Progenitor cell of endocrine pancreas (in vitro differentiated cells): ENCODE results near the gene KLF7. TPM values are rescaled to one million over a fixed set of nuclear protein-coding genes. Genes with fewer than 3 reads are reported as not detected.

Experiments
- DNase-seq: peaks from one replicate; pipeline ENCODE4 v3.0.0; 2021; ENCODE audit warnings: low spot score; ENCODE audit not compliant: unreplicated experiment
- H3K27ac Mint-ChIP-seq: 2 replicates; pipeline ENCODE4 v1.8.0; 2021; ENCODE audit warnings: mild to moderate bottlenecking, moderate library complexity, mixed read lengths
- H3K27me3 Mint-ChIP-seq: 2 replicates; pipeline ENCODE4 v1.8.0; 2021; ENCODE audit warnings: mixed read lengths
- H3K36me3 Mint-ChIP-seq: 2 replicates; pipeline ENCODE4 v1.8.0; 2022; ENCODE audit warnings: mixed read lengths; ENCODE audit not compliant: insufficient read depth
- H3K4me1 Mint-ChIP-seq: 2 replicates; pipeline ENCODE4 v1.8.0; 2021; ENCODE audit warnings: low read depth, mixed read lengths
- H3K4me3 Mint-ChIP-seq: 2 replicates; pipeline ENCODE4 v1.8.0; 2021; ENCODE audit warnings: low read depth, mild to moderate bottlenecking, moderate library complexity, mixed read lengths
- H3K9me3 Mint-ChIP-seq: 2 replicates; pipeline ENCODE4 v1.8.0; 2021; ENCODE audit warnings: low read depth, mixed read lengths
- total RNA-seq: library from RNA; stranded (reverse); gene quantifications from 2 replicates; pipeline ENCODE4 v1.2.1, GENCODE V29; 2021
- TF ChIP-seq, protein P1 (sequence below): fragments of 200-600 bp; sonication (generic); IDR thresholded peaks from one replicate; pipeline ENCODE4 v1.5.0; 2021; ENCODE audit warnings: antibody characterized with exemption, mild to moderate bottlenecking; ENCODE audit not compliant: unreplicated experiment

KLF7 gene
- total RNA-seq, 1 donor from 2014 or later: 26.6 TPM

- no peak overlapping the region for H3K27ac Mint-ChIP-seq
These were observed 12.3 kb downstream of the KLF7 start for GRCh38 chr2:207153266-207153975.

DNA sequence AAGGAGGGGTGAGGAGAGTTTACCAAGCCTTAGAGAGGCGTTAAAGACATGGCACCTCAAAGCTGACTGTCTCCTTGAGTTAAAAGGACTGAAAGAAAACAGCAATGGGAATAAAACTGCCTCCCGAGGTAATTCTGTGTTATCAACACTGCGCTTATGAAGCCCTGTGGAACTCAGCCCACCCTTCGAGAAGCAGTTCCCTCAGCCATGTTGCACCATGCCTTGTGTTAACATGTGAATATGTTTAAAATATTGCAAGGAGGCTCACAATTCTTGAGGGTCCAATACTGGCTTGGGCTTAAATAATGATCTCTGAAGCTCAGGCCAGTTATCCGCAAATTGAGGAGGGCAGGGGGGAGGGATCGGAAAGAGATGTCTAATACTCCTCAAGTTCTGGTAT is 14.7 kb downstream of the KLF7 start:
- DNase-seq: no peak
- Mint-ChIP-seq H3K4me1 (peaks cover 8% of the 10 kb centered on the region), H3K36me3 (peaks cover 5% of the 10 kb centered on the region), H3K27ac (no peak overlapping the region), H3K9me3 (no peaks in the 10 kb centered on the region), H3K4me3 (no peak overlapping the region), H3K27me3 (no peaks in the 10 kb centered on the region)
- TF ChIP-seq, protein P1, sequence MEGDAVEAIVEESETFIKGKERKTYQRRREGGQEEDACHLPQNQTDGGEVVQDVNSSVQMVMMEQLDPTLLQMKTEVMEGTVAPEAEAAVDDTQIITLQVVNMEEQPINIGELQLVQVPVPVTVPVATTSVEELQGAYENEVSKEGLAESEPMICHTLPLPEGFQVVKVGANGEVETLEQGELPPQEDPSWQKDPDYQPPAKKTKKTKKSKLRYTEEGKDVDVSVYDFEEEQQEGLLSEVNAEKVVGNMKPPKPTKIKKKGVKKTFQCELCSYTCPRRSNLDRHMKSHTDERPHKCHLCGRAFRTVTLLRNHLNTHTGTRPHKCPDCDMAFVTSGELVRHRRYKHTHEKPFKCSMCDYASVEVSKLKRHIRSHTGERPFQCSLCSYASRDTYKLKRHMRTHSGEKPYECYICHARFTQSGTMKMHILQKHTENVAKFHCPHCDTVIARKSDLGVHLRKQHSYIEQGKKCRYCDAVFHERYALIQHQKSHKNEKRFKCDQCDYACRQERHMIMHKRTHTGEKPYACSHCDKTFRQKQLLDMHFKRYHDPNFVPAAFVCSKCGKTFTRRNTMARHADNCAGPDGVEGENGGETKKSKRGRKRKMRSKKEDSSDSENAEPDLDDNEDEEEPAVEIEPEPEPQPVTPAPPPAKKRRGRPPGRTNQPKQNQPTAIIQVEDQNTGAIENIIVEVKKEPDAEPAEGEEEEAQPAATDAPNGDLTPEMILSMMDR: no peak

More at GRCh38 chr2:207153266-207153975, 12.3 kb downstream of the KLF7 start:
- no peak for DNase-seq
- Mint-ChIP-seq H3K4me3 (no peak overlapping the region), H3K36me3 (peaks cover 2% of the 10 kb centered on the region), H3K9me3 (no peaks in the 10 kb centered on the region), H3K4me1 (peaks cover 8% of the 10 kb centered on the region), H3K27me3 (no peaks in the 10 kb centered on the region)
- TF ChIP-seq, protein P1: no peak

DNA sequence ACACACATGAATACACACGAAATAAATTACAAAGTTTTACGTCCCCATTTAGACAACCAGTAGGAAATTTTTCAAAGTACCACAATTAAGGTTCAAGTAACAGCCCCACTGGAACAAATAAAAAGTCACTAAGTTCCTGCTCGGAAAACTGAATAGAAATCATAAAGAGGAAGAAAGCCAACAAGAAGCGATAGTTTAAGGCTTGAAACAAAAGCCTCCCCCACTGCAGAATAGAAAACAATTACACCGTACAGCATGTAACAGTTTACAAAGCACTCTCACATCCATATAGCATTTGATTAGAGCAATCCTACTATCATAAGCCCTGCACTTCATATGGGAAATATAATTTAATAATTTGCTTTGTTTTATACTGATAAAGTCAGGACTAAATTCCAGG is 15.5 kb downstream of the KLF7 start:
- no peaks in the 10 kb centered on the region for H3K9me3 Mint-ChIP-seq
- DNase-seq: no peak
- H3K27ac Mint-ChIP-seq: no peak overlapping the region
- no peak overlapping the region for H3K4me3 Mint-ChIP-seq
- H3K36me3 Mint-ChIP-seq: peaks cover 7% of the 10 kb centered on the region
- TF ChIP-seq, protein P1: no peak
- peaks cover 5% of the 10 kb centered on the region for H3K4me1 Mint-ChIP-seq
- no peaks in the 10 kb centered on the region for H3K27me3 Mint-ChIP-seq

GRCh38 chr2:207149249-207150213 is 16.2 kb downstream of the KLF7 start:
- Mint-ChIP-seq H3K36me3 (peaks cover 7% of the 10 kb centered on the region), H3K27ac (no peak overlapping the region), H3K4me1 (peaks cover 6% of the 10 kb centered on the region), H3K27me3 (no peaks in the 10 kb centered on the region), H3K9me3 (no peaks in the 10 kb centered on the region), H3K4me3 (no peak overlapping the region)
- TF ChIP-seq, protein P1: no peak
- no peak for DNase-seq

- Mint-ChIP-seq H3K4me1 (peaks cover 17% of the 10 kb centered on the region), H3K27me3 (no peaks in the 10 kb centered on the region), H3K36me3 (peaks cover 7% of the 10 kb centered on the region), H3K9me3 (no peaks in the 10 kb centered on the region), H3K27ac (no peak overlapping the region), H3K4me3 (no peak overlapping the region)
- TF ChIP-seq, protein P1: no peak
- no peak for DNase-seq
These were observed 17.7 kb downstream of the KLF7 start for GRCh38 chr2:207148020-207148419.
